Brain microvascular endothelial cell (primary cell): ENCODE data around the gene KMT2E.
"Not testable (repeated sequence)": the region's sequence is repeated elsewhere in the genome, so short reads cannot be mapped to it uniquely, and the experiment has no call there.

ENCODE experiments used
- DNase-seq: peaks from one replicate; pipeline ENCODE4 v3.0.0-alpha.2; 2020
- H3K27ac ChIP-seq: fragments of 250-450 bp; sonication (Bioruptor Pico); 2 replicates; pipeline ENCODE4 v1.5.1; 2020; ENCODE audit warnings: mild to moderate bottlenecking, moderate library complexity
- H3K27me3 ChIP-seq: fragments of 250-450 bp; sonication (Bioruptor Pico); replicated peaks from 2 replicates; pipeline ENCODE4 v1.5.1; 2020; ENCODE audit warnings: mild to moderate bottlenecking
- H3K36me3 ChIP-seq: fragments of 250-450 bp; sonication (Bioruptor Pico); replicated peaks from 2 replicates; pipeline ENCODE4 v1.5.1; 2020; ENCODE audit warnings: mild to moderate bottlenecking
- H3K4me3 ChIP-seq: 2 replicates; pipeline ENCODE4 v1.5.1; 2011; ENCODE audit warnings: low read depth, mild to moderate bottlenecking, control low read depth, low read length, moderate library complexity
- in situ Hi-C: cut with HindIII; loops from 2 replicates; pipeline ENCODE4 v1.10.0; 2017; ENCODE audit warnings: low sequenced_read_pairs, low pct_ligation_motif_present
- TF ChIP-seq, protein P1 (sequence below): IDR thresholded peaks from 2 replicates; pipeline ENCODE4 v1.5.1; 2011; ENCODE audit warnings: low read depth, mild to moderate bottlenecking, moderate library complexity, low read length, control low read depth, inconsistent platforms; ENCODE audit errors: missing control alignments

The KMT2E gene

GRCh38 chr7:104973909-104974415 is 40.0 kb upstream of the KMT2E start:
- Histone ChIP-seq H3K36me3 (no peaks in the 10 kb centered on the region), H3K4me3 (no peak overlapping the region), H3K27ac (peak overlapping the region; percentile 49), H3K27me3 (no peaks in the 10 kb centered on the region)
- in situ Hi-C loops: no loop called here
- DNase-seq: peak; percentile 64
- TF ChIP-seq, protein P1, sequence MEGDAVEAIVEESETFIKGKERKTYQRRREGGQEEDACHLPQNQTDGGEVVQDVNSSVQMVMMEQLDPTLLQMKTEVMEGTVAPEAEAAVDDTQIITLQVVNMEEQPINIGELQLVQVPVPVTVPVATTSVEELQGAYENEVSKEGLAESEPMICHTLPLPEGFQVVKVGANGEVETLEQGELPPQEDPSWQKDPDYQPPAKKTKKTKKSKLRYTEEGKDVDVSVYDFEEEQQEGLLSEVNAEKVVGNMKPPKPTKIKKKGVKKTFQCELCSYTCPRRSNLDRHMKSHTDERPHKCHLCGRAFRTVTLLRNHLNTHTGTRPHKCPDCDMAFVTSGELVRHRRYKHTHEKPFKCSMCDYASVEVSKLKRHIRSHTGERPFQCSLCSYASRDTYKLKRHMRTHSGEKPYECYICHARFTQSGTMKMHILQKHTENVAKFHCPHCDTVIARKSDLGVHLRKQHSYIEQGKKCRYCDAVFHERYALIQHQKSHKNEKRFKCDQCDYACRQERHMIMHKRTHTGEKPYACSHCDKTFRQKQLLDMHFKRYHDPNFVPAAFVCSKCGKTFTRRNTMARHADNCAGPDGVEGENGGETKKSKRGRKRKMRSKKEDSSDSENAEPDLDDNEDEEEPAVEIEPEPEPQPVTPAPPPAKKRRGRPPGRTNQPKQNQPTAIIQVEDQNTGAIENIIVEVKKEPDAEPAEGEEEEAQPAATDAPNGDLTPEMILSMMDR: no peak

DNA sequence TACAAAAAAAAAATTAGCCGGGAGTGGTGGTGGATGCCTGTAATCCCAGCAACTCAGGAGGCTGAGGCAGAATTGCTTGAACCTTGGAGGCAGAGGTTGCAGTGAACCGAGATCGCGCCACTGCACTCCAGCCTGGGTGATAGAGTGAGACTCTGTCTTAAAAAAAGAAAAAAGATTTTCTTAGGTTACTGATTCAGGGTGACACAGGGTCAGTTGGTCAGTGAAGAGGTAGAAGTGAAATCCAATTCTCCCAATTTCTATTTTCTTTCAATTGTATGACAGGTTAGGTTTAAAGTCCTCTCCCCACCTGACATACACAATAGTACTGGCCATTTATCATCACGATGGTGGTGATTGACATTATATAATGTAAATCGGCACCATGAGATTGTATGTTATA is 38.5 kb upstream of the KMT2E start:
- in situ Hi-C loops: loop anchor here (25.0 kb wide), 1 partner anchor 112 kb away; no protein-coding TSS in a partner anchor
- not testable (repeated sequence) for H3K4me3 ChIP-seq, H3K27me3 ChIP-seq, DNase-seq, H3K36me3 ChIP-seq, H3K27ac ChIP-seq

GRCh38 chr7:104976966-104977636 is 36.9 kb upstream of the KMT2E start:
- DNase-seq: no peak
- Histone ChIP-seq H3K27me3 (no peaks in the 10 kb centered on the region), H3K4me3 (no peak overlapping the region), H3K36me3 (no peaks in the 10 kb centered on the region), H3K27ac (no peak overlapping the region)
- in situ Hi-C loops: loop anchor here (25.0 kb wide), 1 partner anchor 110 kb away; no protein-coding TSS in a partner anchor
- TF ChIP-seq, protein P1: no peak

- in situ Hi-C loops: loop anchor here (25.0 kb wide), 1 partner anchor 109 kb away; no protein-coding TSS in a partner anchor
- Histone ChIP-seq H3K4me3 (no peak overlapping the region), H3K27ac (no peak overlapping the region), H3K27me3 (no peaks in the 10 kb centered on the region), H3K36me3 (no peaks in the 10 kb centered on the region)
- DNase-seq: no peak
- TF ChIP-seq, protein P1: no peak
These were observed 35.5 kb upstream of the KMT2E start for GRCh38 chr7:104978460-104978859.

- in situ Hi-C loops: loop anchor here (25.0 kb wide), 1 partner anchor 108 kb away; no protein-coding TSS in a partner anchor
- Histone ChIP-seq H3K36me3 (no peaks in the 10 kb centered on the region), H3K27ac (peak overlapping the region; percentile 97), H3K4me3 (no peak overlapping the region), H3K27me3 (no peaks in the 10 kb centered on the region)
- TF ChIP-seq, protein P1: no peak
- peak; percentile 50 for DNase-seq
These were observed 34.7 kb upstream of the KMT2E start for GRCh38 chr7:104979167-104979841.

GRCh38 chr7:104980440-104980839 is 33.6 kb upstream of the KMT2E start:
- Histone ChIP-seq H3K27ac (peak overlapping the region; percentile 97), H3K27me3 (no peaks in the 10 kb centered on the region), H3K4me3 (no peak overlapping the region), H3K36me3 (no peaks in the 10 kb centered on the region)
- TF ChIP-seq, protein P1: no peak
- peak; percentile 62 for DNase-seq
- in situ Hi-C loops: loop anchor here (25.0 kb wide), 1 partner anchor 107 kb away; no protein-coding TSS in a partner anchor
